IPS DF 4.7 (cell line): Measurements from ENCODE around the gene TP53TG5.

Source experiments
- DNase-seq: peaks from one replicate; pipeline ENCODE4 v3.0.0-alpha.2; 2013; ENCODE audit warnings: low spot score; ENCODE audit errors: extremely low read depth

TP53TG5 gene

GRCh38 chr20:45405571-45406259 is 27.6 kb upstream of the TP53TG5 start:
- DNase-seq, result no peak

GRCh38 chr20:45404438-45404837 is 26.3 kb upstream of the TP53TG5 start:
- no peak for DNase-seq

GRCh38 chr20:45402946-45403345 is 24.8 kb upstream of the TP53TG5 start:
- no peak for DNase-seq

- DNase-seq, result no peak
Measured at GRCh38 chr20:45400346-45401031, 22.4 kb upstream of the TP53TG5 start.

GRCh38 chr20:45399018-45399417 is 20.9 kb upstream of the TP53TG5 start:
- no peak for DNase-seq

GRCh38 chr20:45395114-45395415 is 16.9 kb upstream of the TP53TG5 start:
- DNase-seq, result no peak

GRCh38 chr20:45394221-45395113 is 16.3 kb upstream of the TP53TG5 start:
- DNase-seq, result no peak

- DNase-seq, result no peak
Measured at GRCh38 chr20:45392733-45393132, 14.6 kb upstream of the TP53TG5 start.

GRCh38 chr20:45391559-45391958 is 13.4 kb upstream of the TP53TG5 start:
- DNase-seq, result no peak

GRCh38 chr20:45390931-45391330 is 12.8 kb upstream of the TP53TG5 start:
- no peak for DNase-seq

- no peak for DNase-seq
Measured at GRCh38 chr20:45387274-45387673, 9.1 kb upstream of the TP53TG5 start.

- DNase-seq, result no peak
Measured at GRCh38 chr20:45377269-45377668, 856 bp downstream of the TP53TG5 start.

- DNase-seq, result no peak
Measured at GRCh38 chr20:45374966-45375365, 3.2 kb downstream of the TP53TG5 start.

GRCh38 chr20:45374101-45374467 is 4.0 kb downstream of the TP53TG5 start:
- no peak for DNase-seq

- DNase-seq, result no peak
Measured at GRCh38 chr20:45373353-45374100, 4.6 kb downstream of the TP53TG5 start.

GRCh38 chr20:45372646-45373352 is 5.3 kb downstream of the TP53TG5 start:
- DNase-seq, result no peak

GRCh38 chr20:45372241-45372640 is 5.9 kb downstream of the TP53TG5 start:
- DNase-seq, result no peak

GRCh38 chr20:45370571-45371160 is 7.5 kb downstream of the TP53TG5 start:
- no peak for DNase-seq

GRCh38 chr20:45368221-45368980 is 9.7 kb downstream of the TP53TG5 start:
- no peak for DNase-seq

GRCh38 chr20:45367126-45367525 is 11.0 kb downstream of the TP53TG5 start:
- no peak for DNase-seq
